ENCODE data around the gene ZRANB3. TPM values are rescaled to one million over a fixed set of nuclear protein-coding genes. Genes with fewer than 3 reads are reported as not detected.
"Not testable (repeated sequence)": the region's sequence is repeated elsewhere in the genome, so short reads cannot be mapped to it uniquely, and the experiment has no call there.

Gene ZRANB3
- total RNA-seq, 1 donor from 2014 or later = 16.5 TPM

- no peaks in the 10 kb centered on the region for H3K27me3 Mint-ChIP-seq (ENCODE audit: low read depth)
- no peaks in the 10 kb centered on the region for H3K4me1 Mint-ChIP-seq
- no peak overlapping the region for H3K4me3 Mint-ChIP-seq
- H3K36me3 Mint-ChIP-seq = peaks cover 28% of the 10 kb centered on the region
- TF ChIP-seq CTCF (IDR thresholded peaks at IDR 0.05; ENCODE audit: unreplicated experiment) = no peak
- DNase-seq (ENCODE audit: low spot score in 2 of 2, unreplicated experiment in 2 of 2) = no peak
- no peak overlapping the region for H3K27ac Mint-ChIP-seq
- peaks cover 36% of the 10 kb centered on the region for H3K9me3 Mint-ChIP-seq
These were observed 74.2 kb downstream of the ZRANB3 start for GRCh38 chr2:135456835-135457234.

GRCh38 chr2:135456431-135456830 is 74.6 kb downstream of the ZRANB3 start:
- H3K27me3 Mint-ChIP-seq (ENCODE audit: low read depth) = no peaks in the 10 kb centered on the region
- DNase-seq (ENCODE audit: low spot score in 2 of 2, unreplicated experiment in 2 of 2) = no peak
- peaks cover 32% of the 10 kb centered on the region for H3K36me3 Mint-ChIP-seq
- H3K9me3 Mint-ChIP-seq = peaks cover 40% of the 10 kb centered on the region
- no peak for TF ChIP-seq CTCF (IDR thresholded peaks at IDR 0.05; ENCODE audit: unreplicated experiment)
- no peak overlapping the region for H3K27ac Mint-ChIP-seq
- H3K4me1 Mint-ChIP-seq = no peaks in the 10 kb centered on the region
- no peak overlapping the region for H3K4me3 Mint-ChIP-seq

- no peaks in the 10 kb centered on the region for H3K27me3 Mint-ChIP-seq (ENCODE audit: low read depth)
- peaks cover 46% of the 10 kb centered on the region for H3K9me3 Mint-ChIP-seq
- no peak for DNase-seq (ENCODE audit: low spot score in 2 of 2, unreplicated experiment in 2 of 2)
- H3K27ac Mint-ChIP-seq = no peak overlapping the region
- no peak overlapping the region for H3K4me3 Mint-ChIP-seq
- H3K4me1 Mint-ChIP-seq = no peaks in the 10 kb centered on the region
- no peak for TF ChIP-seq CTCF (IDR thresholded peaks at IDR 0.05; ENCODE audit: unreplicated experiment)
- peaks cover 36% of the 10 kb centered on the region for H3K36me3 Mint-ChIP-seq
These were observed 76.4 kb downstream of the ZRANB3 start for GRCh38 chr2:135454608-135455007.

GRCh38 chr2:135453027-135453426 is 78.0 kb downstream of the ZRANB3 start:
- peaks cover 45% of the 10 kb centered on the region for H3K9me3 Mint-ChIP-seq
- DNase-seq (ENCODE audit: low spot score in 2 of 2, unreplicated experiment in 2 of 2); H3K4me1 Mint-ChIP-seq; H3K27me3 Mint-ChIP-seq (ENCODE audit: low read depth); H3K4me3 Mint-ChIP-seq; H3K27ac Mint-ChIP-seq: not testable (repeated sequence)
- H3K36me3 Mint-ChIP-seq = peaks cover 34% of the 10 kb centered on the region

- peaks cover 28% of the 10 kb centered on the region for H3K36me3 Mint-ChIP-seq
- TF ChIP-seq CTCF (IDR thresholded peaks at IDR 0.05; ENCODE audit: unreplicated experiment) = no peak
- H3K27ac Mint-ChIP-seq = no peak overlapping the region
These were observed 79.1 kb downstream of the ZRANB3 start for GRCh38 chr2:135451966-135452365.

GRCh38 chr2:135443013-135443412 is 88.0 kb downstream of the ZRANB3 start:
- H3K36me3 Mint-ChIP-seq; DNase-seq (ENCODE audit: low spot score in 2 of 2, unreplicated experiment in 2 of 2); H3K4me1 Mint-ChIP-seq; H3K4me3 Mint-ChIP-seq; H3K27me3 Mint-ChIP-seq (ENCODE audit: low read depth); H3K27ac Mint-ChIP-seq; H3K9me3 Mint-ChIP-seq: not testable (repeated sequence)

More at GRCh38 chr2:135451966-135452365, 79.1 kb downstream of the ZRANB3 start:
- Mint-ChIP-seq H3K4me1 (peaks cover 6% of the 10 kb centered on the region), H3K27me3 (ENCODE audit: low read depth) (no peaks in the 10 kb centered on the region), H3K4me3 (no peak overlapping the region), H3K9me3 (peaks cover 36% of the 10 kb centered on the region)
- DNase-seq (ENCODE audit: low spot score in 2 of 2, unreplicated experiment in 2 of 2) = no peak

- H3K4me3 Mint-ChIP-seq; H3K27ac Mint-ChIP-seq; H3K27me3 Mint-ChIP-seq (ENCODE audit: low read depth); H3K36me3 Mint-ChIP-seq; DNase-seq (ENCODE audit: low spot score in 2 of 2, unreplicated experiment in 2 of 2); H3K4me1 Mint-ChIP-seq: not testable (repeated sequence)
- peaks cover 12% of the 10 kb centered on the region for H3K9me3 Mint-ChIP-seq
These were observed 95.9 kb downstream of the ZRANB3 start for GRCh38 chr2:135435155-135435554.
